HepG2 (cell line): ENCODE results near the gene CPT1B. TPM values are rescaled to one million over a fixed set of nuclear protein-coding genes. Genes with fewer than 3 reads are reported as not detected.

Source experiments
- ARID2 ChIP-seq: sonication (generic); formaldehyde crosslinking; IDR thresholded peaks from 2 replicates; pipeline ENCODE4 v1.8.1; 2022; ENCODE audit warnings: mild to moderate bottlenecking, missing genetic modification reagents, borderline replicate concordance
- ATF7 ChIP-seq, 2 experiments: fragments of 450-650 bp in 1 of 2; sonication (generic) in 1 of 2; formaldehyde crosslinking in 1 of 2; IDR thresholded peaks; 2 replicates each; pipeline versions ENCODE4 v1.4.0 to v1.6.1; 2016 to 2020; ENCODE audit warnings: antibody characterized with exemption in 1 of 2, mild to moderate bottlenecking in 1 of 2, missing genetic modification reagents in 1 of 2
- CTCF ChIP-seq: sonication (generic); formaldehyde crosslinking; IDR thresholded peaks from 2 replicates; pipeline ENCODE4 v1.5.0; 2020; ENCODE audit warnings: mild to moderate bottlenecking, missing genetic modification reagents, moderate library complexity
- HDAC1 ChIP-seq: sonication (generic); formaldehyde crosslinking; IDR thresholded peaks from 2 replicates; pipeline ENCODE4 v1.5.1; 2020; ENCODE audit warnings: mild to moderate bottlenecking, missing genetic modification reagents
- HMG20A ChIP-seq: IDR thresholded peaks from 2 replicates; pipeline ENCODE4 v1.6.1; 2016; ENCODE audit warnings: borderline replicate concordance
- JDP2 ChIP-seq: sonication (generic); formaldehyde crosslinking; IDR thresholded peaks from 2 replicates; pipeline ENCODE4 v1.8.1; 2022; ENCODE audit warnings: missing genetic modification reagents, borderline replicate concordance
- LBX2 ChIP-seq: sonication (generic); formaldehyde crosslinking; IDR thresholded peaks from 2 replicates; pipeline ENCODE4 v1.5.0; 2020; ENCODE audit warnings: missing genetic modification reagents, mild to moderate bottlenecking, borderline replicate concordance
- MAF1 ChIP-seq: sonication (generic); formaldehyde crosslinking; IDR thresholded peaks from 2 replicates; pipeline ENCODE4 v1.5.0; 2020; ENCODE audit warnings: missing genetic modification reagents, borderline replicate concordance
- MED13 ChIP-seq: sonication (generic); formaldehyde crosslinking; IDR thresholded peaks from 2 replicates; pipeline ENCODE4 v1.5.0; 2020; ENCODE audit warnings: missing genetic modification reagents
- PAWR ChIP-seq: sonication (generic); formaldehyde crosslinking; IDR thresholded peaks from 2 replicates; pipeline ENCODE4 v1.4.0; 2020; ENCODE audit warnings: missing genetic modification reagents, mild to moderate bottlenecking, borderline replicate concordance
- REL ChIP-seq: sonication (generic); formaldehyde crosslinking; conservative IDR thresholded peaks from 2 replicates; pipeline ENCODE4 v1.8.0; 2022; ENCODE audit warnings: mild to moderate bottlenecking, missing genetic modification reagents, moderate library complexity
- RERE ChIP-seq: IDR thresholded peaks from 2 replicates; pipeline ENCODE4 v1.6.1; 2016; ENCODE audit warnings: low read depth, missing genetic modification reagents, missing compliant biosample characterization
- SKIL ChIP-seq: sonication (generic); formaldehyde crosslinking; IDR thresholded peaks from 2 replicates; pipeline ENCODE4 v1.8.0; 2022; ENCODE audit warnings: missing genetic modification reagents, mild to moderate bottlenecking, moderate library complexity, borderline replicate concordance
- TIGD3 ChIP-seq: sonication (generic); formaldehyde crosslinking; IDR thresholded peaks from 2 replicates; pipeline ENCODE4 v1.5.1; 2020; ENCODE audit warnings: mild to moderate bottlenecking, missing genetic modification reagents, borderline replicate concordance
- ZKSCAN5 ChIP-seq: sonication (generic); formaldehyde crosslinking; IDR thresholded peaks from 2 replicates; pipeline ENCODE4 v1.5.1; 2020; ENCODE audit warnings: mild to moderate bottlenecking, missing genetic modification reagents
- ZNF7 ChIP-seq: IDR thresholded peaks from 2 replicates; pipeline ENCODE4 v1.6.1; 2016; ENCODE audit warnings: missing biosample characterization, missing genetic modification reagents
- ZSCAN9 ChIP-seq: IDR thresholded peaks from 2 replicates; pipeline ENCODE4 v1.6.1; 2016; ENCODE audit warnings: borderline replicate concordance
- polyA plus RNA-seq, 8 experiments: library from polyadenylated mRNA; depleted of rRNA in 3 of 8; stranded (reverse) in 7 of 8; unstranded in 1 of 8; fragments of >200 nt; fragmentation: Illumina TruSeq in 4 of 8; extraction: Trizol in 4 of 8; gene quantifications; 2 replicates each; pipeline versions ENCODE4 v1.2.1 to v1.2.3, GENCODE V29; 2011 to 2016; ENCODE audit warnings: low read depth in 4 of 8, missing spikeins in 1 of 8, mixed read lengths in 1 of 8; ENCODE audit not compliant: insufficient read depth in 1 of 8
- total RNA-seq, 5 experiments: library from RNA; depleted of rRNA; stranded (reverse); fragments of >200 nt; fragmentation: Illumina TruSeq; extraction: Trizol; gene quantifications; 2 replicates each; pipeline ENCODE4 v1.2.3, GENCODE V29; 2016; ENCODE audit warnings: low read depth in 1 of 5

CPT1B gene
- total and polyA plus RNA-seq, 2 of the 13 experiments (the other 11 are each of a cell fraction or from before 2014, with no cell fraction given), result 9.2 to 19.5 TPM

GRCh38 chr22:50562523-50563412 lies 15.5 kb downstream of the CPT1B start, which contains the start of gene SYCE3 (continued):
- TF ChIP-seq SKIL (no peak), REL (CRISPR knock-in tag) (no peak), MED13 (CRISPR knock-in tag) (no peak), ARID2 (CRISPR knock-in tag) (no peak), TIGD3 (CRISPR knock-in tag) (no peak), ZKSCAN5 (0 out of 2 replicates have a peak, but pooled peaks have one; percentile 43), JDP2 (CRISPR knock-in tag) (no peak), MAF1 (CRISPR knock-in tag) (no peak), RERE (CRISPR knock-in tag) (no peak), ZNF7 (CRISPR knock-in tag) (no peak), HMG20A (CRISPR knock-in tag) (no peak), HDAC1 (CRISPR knock-in tag) (peak; percentile 39; the same call in 1 of the 2 replicates), LBX2 (CRISPR knock-in tag) (no peak), ATF7 (IDR thresholded peaks at IDR 0.05) (no peak), ATF7 (CRISPR knock-in tag; IDR thresholded peaks at IDR 0.05) (no peak), ZSCAN9 (CRISPR knock-in tag) (no peak; the same call in 1 of the 2 replicates), PAWR (CRISPR knock-in tag) (no peak), CTCF (CRISPR knock-in tag) (peak; percentile 95)
